Keratinocyte (primary cell): ENCODE results near the gene RNF31. TPM values are rescaled to one million over a fixed set of nuclear protein-coding genes. Genes with fewer than 3 reads are reported as not detected.
A peak's percentile ranks its signal among the peaks of the same experiment; 100 is the strongest.

ENCODE experiments used
- DNase-seq: peaks from one replicate; pipeline ENCODE4 v3.0.0-alpha.2; 2011; ENCODE audit warnings: low read depth, missing footprints, low spot score
- FAIRE-seq: peaks from 2 replicates; lab custom pipeline; 2011; peaks lifted over from hg19 to GRCh38; lab: Jason Lieb, UNC
- H2AFZ ChIP-seq: 2 replicates; pipeline ENCODE4 v1.6.0; 2012; ENCODE audit warnings: low read length, control low read depth, inconsistent platforms; ENCODE audit not compliant: control insufficient read depth
- H3K27ac ChIP-seq: 2 replicates; pipeline ENCODE4 v1.5.1; 2011; ENCODE audit warnings: low read length; ENCODE audit not compliant: control insufficient read depth, insufficient read depth
- H3K27me3 ChIP-seq: 3 replicates; pipeline ENCODE4 v1.6.0; 2011; ENCODE audit warnings: low read length; ENCODE audit not compliant: control insufficient read depth, insufficient read depth; ENCODE audit errors: extremely low read depth
- H3K36me3 ChIP-seq, 2 experiments: 2 replicates in 1 of 2; 3 replicates in 1 of 2; pipeline ENCODE4 v1.5.1; 2011; ENCODE audit warnings: low read length in 2 of 2, mild to moderate bottlenecking in 1 of 2; ENCODE audit not compliant: control insufficient read depth in 2 of 2, insufficient read depth in 2 of 2; ENCODE audit errors: extremely low read depth in 1 of 2
- H3K4me1 ChIP-seq: 3 replicates; pipeline ENCODE4 v1.5.1; 2011; ENCODE audit warnings: low read length; ENCODE audit not compliant: control insufficient read depth, insufficient read depth; ENCODE audit errors: extremely low read depth
- H3K4me2 ChIP-seq: 3 replicates; pipeline ENCODE4 v1.6.0; 2011; ENCODE audit warnings: low read depth, low read length; ENCODE audit not compliant: control insufficient read depth, insufficient read depth; ENCODE audit errors: extremely low read depth
- H3K4me3 ChIP-seq, 3 experiments: fragments of 200-600 bp in 1 of 3; sonication (generic) in 1 of 3; 2 replicates in 2 of 3; 3 replicates in 1 of 3; pipeline ENCODE4 v1.5.1; 2011 to 2016; ENCODE audit warnings: low read length in 3 of 3, mild to moderate bottlenecking in 3 of 3, control low read depth in 2 of 3, inconsistent platforms in 1 of 3, low read depth in 1 of 3, mixed read lengths in 1 of 3, mixed run types in 1 of 3, moderate library complexity in 1 of 3; ENCODE audit not compliant: control insufficient read depth in 2 of 3, insufficient read depth in 2 of 3; ENCODE audit errors: extremely low read depth in 1 of 3
- H3K79me2 ChIP-seq: 2 replicates; pipeline ENCODE4 v1.6.0; 2012; ENCODE audit warnings: low read length; ENCODE audit not compliant: control insufficient read depth, insufficient read depth
- H3K9ac ChIP-seq: 3 replicates; pipeline ENCODE4 v1.6.0; 2011; ENCODE audit warnings: low read length; ENCODE audit not compliant: control insufficient read depth, insufficient read depth; ENCODE audit errors: extremely low read depth
- H3K9me1 ChIP-seq: 3 replicates; pipeline ENCODE4 v1.6.0; 2011; ENCODE audit warnings: low read length; ENCODE audit not compliant: control insufficient read depth, insufficient read depth; ENCODE audit errors: extremely low read depth
- H3K9me3 ChIP-seq: 2 replicates; pipeline ENCODE4 v1.5.1; 2012; ENCODE audit warnings: low read depth, low read length; ENCODE audit not compliant: control insufficient read depth
- H4K20me1 ChIP-seq: 3 replicates; pipeline ENCODE4 v1.6.0; 2011; ENCODE audit warnings: low read length; ENCODE audit not compliant: control insufficient read depth, insufficient read depth; ENCODE audit errors: extremely low read depth
- EZH2 ChIP-seq: IDR thresholded peaks from one replicate; pipeline ENCODE4 v1.6.1; 2012; ENCODE audit warnings: inconsistent platforms, mild to moderate bottlenecking, low read length, moderate library complexity
- dilution Hi-C: fragments of 300-500 bp; cut with MboI; formaldehyde crosslinking; loops from one replicate; pipeline ENCODE4 v1.7.0; 2020; ENCODE audit warnings: low sequenced_read_pairs; ENCODE audit not compliant: extremely low pct_ligation_motif_present
- polyA plus RNA-seq, 5 experiments: library from polyadenylated mRNA; depleted of rRNA in 3 of 5; stranded (reverse) in 3 of 5; stranded (forward) in 1 of 5; unstranded in 1 of 5; fragments of >200 nt; gene quantifications; 1 replicate in 1 of 5; 2 replicates in 3 of 5; 3 replicates in 1 of 5; pipeline versions ENCODE4 v1.2.1 to v1.2.3, GENCODE V29; 2011 to 2012; ENCODE audit warnings: missing spikeins in 2 of 5, low read depth in 1 of 5, low replicate concordance in 1 of 5
- TF ChIP-seq, protein P1 (sequence below), 3 experiments: IDR thresholded peaks in 1 of 3; conservative IDR thresholded peaks in 1 of 3; optimal IDR thresholded peaks in 1 of 3; 2 replicates in 2 of 3; 3 replicates in 1 of 3; pipeline versions ENCODE3 to v1.5.1; 2011; ENCODE audit warnings: low read length in 3 of 3, mild to moderate bottlenecking in 3 of 3, moderate library complexity in 2 of 3, control low read depth in 1 of 3, inconsistent platforms in 1 of 3; ENCODE audit not compliant: insufficient read depth in 2 of 3; ENCODE audit errors: extremely low read depth in 1 of 3

The RNF31 gene
- polyA plus RNA-seq, 1 donor (not counting 4 experiments of a cell fraction or from before 2014, with no cell fraction given), result 17.4 TPM

- Histone ChIP-seq H3K36me3 (peaks cover 30 to 46% of the 10 kb centered on the region in 2 experiments), H2AFZ (no peak overlapping the region)
Observed at GRCh38 chr14:24147761-24148428, 597 bp downstream of the RNF31 start.

DNA sequence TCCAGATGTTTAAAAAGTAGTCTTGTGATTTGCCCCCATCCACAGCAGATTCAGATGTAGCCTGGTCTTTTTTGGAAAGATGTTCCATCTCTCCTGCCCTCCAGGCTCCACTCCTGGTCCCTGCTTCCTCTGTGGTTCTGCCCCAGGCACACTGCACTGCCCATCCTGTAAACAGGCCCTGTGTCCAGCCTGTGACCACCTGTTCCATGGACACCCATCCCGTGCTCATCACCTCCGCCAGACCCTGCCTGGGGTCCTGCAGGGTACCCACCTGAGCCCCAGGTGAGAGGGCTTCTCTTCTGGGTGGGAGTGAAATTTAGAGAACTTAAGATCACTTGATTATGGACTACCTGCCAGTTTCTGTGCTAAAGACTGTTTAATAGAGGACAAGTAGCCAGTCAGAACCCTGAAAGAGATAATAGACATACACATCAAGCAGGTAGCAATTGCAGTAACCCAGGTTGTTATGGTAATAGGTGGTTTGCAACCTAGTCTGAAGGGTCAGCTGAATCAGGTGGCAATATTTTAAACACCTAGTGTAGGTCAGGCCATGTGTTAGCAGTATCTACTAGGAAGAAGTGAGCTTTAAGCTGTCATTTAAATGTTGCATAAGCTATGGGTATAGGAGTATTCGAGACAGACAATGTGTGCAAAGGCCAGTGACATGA lies 2.1 kb downstream of the RNF31 start:
- no peak overlapping the region for H3K9ac ChIP-seq
- no peaks in the 10 kb centered on the region for H3K9me3 ChIP-seq
- dilution Hi-C loops, result no loop called here

More at GRCh38 chr14:24147761-24148428, 597 bp downstream of the RNF31 start:
- Histone ChIP-seq H3K4me1 (peaks cover 20% of the 10 kb centered on the region), H4K20me1 (no peaks in the 10 kb centered on the region), H3K27me3 (no peaks in the 10 kb centered on the region), H3K9me1 (peaks cover 2% of the 10 kb centered on the region), H3K9ac (peak overlapping the region; percentile 88), H3K9me3 (no peaks in the 10 kb centered on the region), H3K4me3 (peak overlapping the region; percentile 82 to 97 (median 91)), H3K4me2 (peak overlapping the region; percentile 97), H3K79me2 (peaks cover 62% of the 10 kb centered on the region), H3K27ac (peak overlapping the region; percentile 52)
- FAIRE-seq, result no peak
- no peak for DNase-seq
- no peak for TF ChIP-seq EZH2
- TF ChIP-seq, protein P1, sequence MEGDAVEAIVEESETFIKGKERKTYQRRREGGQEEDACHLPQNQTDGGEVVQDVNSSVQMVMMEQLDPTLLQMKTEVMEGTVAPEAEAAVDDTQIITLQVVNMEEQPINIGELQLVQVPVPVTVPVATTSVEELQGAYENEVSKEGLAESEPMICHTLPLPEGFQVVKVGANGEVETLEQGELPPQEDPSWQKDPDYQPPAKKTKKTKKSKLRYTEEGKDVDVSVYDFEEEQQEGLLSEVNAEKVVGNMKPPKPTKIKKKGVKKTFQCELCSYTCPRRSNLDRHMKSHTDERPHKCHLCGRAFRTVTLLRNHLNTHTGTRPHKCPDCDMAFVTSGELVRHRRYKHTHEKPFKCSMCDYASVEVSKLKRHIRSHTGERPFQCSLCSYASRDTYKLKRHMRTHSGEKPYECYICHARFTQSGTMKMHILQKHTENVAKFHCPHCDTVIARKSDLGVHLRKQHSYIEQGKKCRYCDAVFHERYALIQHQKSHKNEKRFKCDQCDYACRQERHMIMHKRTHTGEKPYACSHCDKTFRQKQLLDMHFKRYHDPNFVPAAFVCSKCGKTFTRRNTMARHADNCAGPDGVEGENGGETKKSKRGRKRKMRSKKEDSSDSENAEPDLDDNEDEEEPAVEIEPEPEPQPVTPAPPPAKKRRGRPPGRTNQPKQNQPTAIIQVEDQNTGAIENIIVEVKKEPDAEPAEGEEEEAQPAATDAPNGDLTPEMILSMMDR (optimal IDR thresholded peaks at IDR 0.05 in 1 of 3, IDR thresholded peaks at IDR 0.05 in 1 of 3, conservative IDR thresholded peaks at IDR 0.05 in 1 of 3; ENCODE audit: extremely low read depth in 1 of 3, insufficient read depth in 2 of 3, low read length in 3 of 3), result no peak
- dilution Hi-C loops, result no loop called here

More for the DNA sequence above, 2.1 kb downstream of the RNF31 start:
- peaks cover 20% of the 10 kb centered on the region for H3K4me1 ChIP-seq
- DNase-seq, result no peak
- no peak overlapping the region for H3K4me2 ChIP-seq
- no peaks in the 10 kb centered on the region for H4K20me1 ChIP-seq
- no peak overlapping the region for H3K4me3 ChIP-seq
- H3K9me1 ChIP-seq, result no peaks in the 10 kb centered on the region
- no peaks in the 10 kb centered on the region for H3K27me3 ChIP-seq
- no peak overlapping the region for H2AFZ ChIP-seq
- FAIRE-seq, result no peak
- no peak for TF ChIP-seq EZH2
- TF ChIP-seq, protein P1 (optimal IDR thresholded peaks at IDR 0.05 in 1 of 3, IDR thresholded peaks at IDR 0.05 in 1 of 3, conservative IDR thresholded peaks at IDR 0.05 in 1 of 3; ENCODE audit: extremely low read depth in 1 of 3, insufficient read depth in 2 of 3, low read length in 3 of 3), result no peak
- H3K27ac ChIP-seq, result no peak overlapping the region
- H3K36me3 ChIP-seq, result peaks cover 24 to 39% of the 10 kb centered on the region in 2 experiments
- peaks cover 56% of the 10 kb centered on the region for H3K79me2 ChIP-seq
